ENCODE results near the gene BCLAF1. TPM values are rescaled to one million over a fixed set of nuclear protein-coding genes. Genes with fewer than 3 reads are reported as not detected.
A peak's percentile ranks its signal among the peaks of the same experiment; 100 is the strongest.

Gene BCLAF1
- total RNA-seq, 1 donor from 2014 or later: 242 TPM

DNA sequence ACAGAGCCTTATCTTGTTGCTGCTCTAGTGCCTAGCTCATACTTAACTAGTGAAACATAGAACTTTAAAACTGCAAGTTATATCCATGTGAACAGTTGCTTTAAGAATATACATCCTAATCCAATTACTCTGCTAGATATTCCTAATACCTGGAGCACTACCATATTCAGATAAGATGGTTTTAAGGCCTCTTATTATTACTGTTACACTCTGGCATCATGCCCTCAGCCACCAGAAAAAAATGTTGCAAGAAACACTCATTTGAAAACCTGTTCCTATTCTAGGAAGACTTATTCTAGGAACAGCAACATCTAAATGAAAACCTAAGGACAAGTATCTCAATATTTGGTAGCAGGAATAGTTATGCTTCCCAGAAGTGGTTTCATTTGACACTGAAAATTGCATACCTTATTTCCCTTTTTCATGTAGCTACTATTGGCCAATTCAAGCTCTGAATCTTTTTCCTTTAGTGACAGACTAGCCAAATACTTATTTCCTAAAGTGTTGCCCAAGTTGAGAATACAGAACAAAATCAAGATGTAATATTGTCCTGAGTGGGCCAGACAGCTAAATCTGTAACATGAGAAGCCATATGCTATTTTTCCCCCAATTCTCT is 34.7 kb downstream of the BCLAF1 start:
- DNase-seq (ENCODE audit: low spot score): no peak
- H3K4me3 Mint-ChIP-seq (ENCODE audit: low read depth): no peak overlapping the region

DNA sequence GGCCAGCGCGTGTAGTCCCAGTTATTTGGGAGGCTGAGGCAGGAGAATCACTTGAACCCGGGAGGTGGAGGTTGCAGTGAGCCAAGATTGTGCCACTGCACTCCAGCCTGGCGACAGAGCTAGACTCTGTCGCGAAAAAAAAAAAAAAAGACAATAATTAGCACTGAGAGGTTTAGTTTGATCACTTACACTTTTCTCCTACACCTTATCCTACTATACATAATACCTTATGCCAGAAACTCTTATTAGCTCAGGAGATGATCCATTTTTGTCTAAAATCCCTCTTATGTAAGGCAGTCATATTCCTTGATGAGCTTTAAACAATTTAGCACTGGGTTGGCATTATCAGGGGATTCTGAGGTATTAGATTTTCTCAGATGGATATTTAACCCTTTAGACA is 35.9 kb downstream of the BCLAF1 start:
- H3K4me3 Mint-ChIP-seq (ENCODE audit: low read depth): no peak overlapping the region
- no peaks in the 10 kb centered on the region for H3K27me3 Mint-ChIP-seq (ENCODE audit: low read depth)
- H3K27ac Mint-ChIP-seq: no peak overlapping the region
- peaks cover 38% of the 10 kb centered on the region for H3K4me1 Mint-ChIP-seq (ENCODE audit: low read depth)
- intact Hi-C loops (cut with micrococcal nuclease): loop anchor here (2.0 to 10.0 kb wide), 2 partner anchors 17 to 759 kb away; partner anchors contain the start of gene AHI1
- peaks cover 44% of the 10 kb centered on the region for H3K36me3 Mint-ChIP-seq (ENCODE audit: low read depth)
- no peak for DNase-seq (ENCODE audit: low spot score)
- H3K9me3 Mint-ChIP-seq: no peaks in the 10 kb centered on the region

More for the DNA sequence above, 34.7 kb downstream of the BCLAF1 start:
- Mint-ChIP-seq H3K27me3 (ENCODE audit: low read depth) (no peaks in the 10 kb centered on the region), H3K9me3 (no peaks in the 10 kb centered on the region), H3K4me1 (ENCODE audit: low read depth) (peaks cover 28% of the 10 kb centered on the region), H3K36me3 (ENCODE audit: low read depth) (peaks cover 45% of the 10 kb centered on the region), H3K27ac (no peak overlapping the region)
- intact Hi-C loops (cut with micrococcal nuclease): loop anchor here (2.0 to 10.0 kb wide), 2 partner anchors 16 to 760 kb away; partner anchors contain the start of gene AHI1

DNA sequence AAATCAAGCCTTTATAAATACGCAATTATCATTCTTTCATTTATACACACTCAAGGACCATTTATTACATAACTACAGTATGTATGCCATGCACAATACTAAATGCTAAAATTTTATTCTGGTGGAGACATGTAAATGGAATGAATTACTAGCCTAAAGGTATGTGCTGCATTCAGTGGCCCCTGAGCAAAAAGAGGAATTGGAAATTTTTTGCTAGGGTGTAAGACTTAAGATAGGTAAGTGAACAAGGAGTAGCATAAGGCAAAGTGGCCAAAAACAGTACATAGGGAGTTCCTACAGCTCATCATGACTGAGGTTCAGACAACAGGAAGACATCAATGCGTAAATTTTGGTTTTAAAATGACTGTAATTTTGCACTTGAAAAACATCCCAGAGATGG is 37.2 kb downstream of the BCLAF1 start:
- H3K9me3 Mint-ChIP-seq: no peaks in the 10 kb centered on the region
- peaks cover 50% of the 10 kb centered on the region for H3K4me1 Mint-ChIP-seq (ENCODE audit: low read depth)
- DNase-seq (ENCODE audit: low spot score): no peak
- intact Hi-C loops (cut with micrococcal nuclease): loop anchor here (10.0 kb wide), 1 partner anchor 758 kb away; the partner anchor contains the start of gene AHI1
- no peaks in the 10 kb centered on the region for H3K27me3 Mint-ChIP-seq (ENCODE audit: low read depth)
- no peak overlapping the region for H3K4me3 Mint-ChIP-seq (ENCODE audit: low read depth)
- no peak overlapping the region for H3K27ac Mint-ChIP-seq
- H3K36me3 Mint-ChIP-seq (ENCODE audit: low read depth): peaks cover 48% of the 10 kb centered on the region

DNA sequence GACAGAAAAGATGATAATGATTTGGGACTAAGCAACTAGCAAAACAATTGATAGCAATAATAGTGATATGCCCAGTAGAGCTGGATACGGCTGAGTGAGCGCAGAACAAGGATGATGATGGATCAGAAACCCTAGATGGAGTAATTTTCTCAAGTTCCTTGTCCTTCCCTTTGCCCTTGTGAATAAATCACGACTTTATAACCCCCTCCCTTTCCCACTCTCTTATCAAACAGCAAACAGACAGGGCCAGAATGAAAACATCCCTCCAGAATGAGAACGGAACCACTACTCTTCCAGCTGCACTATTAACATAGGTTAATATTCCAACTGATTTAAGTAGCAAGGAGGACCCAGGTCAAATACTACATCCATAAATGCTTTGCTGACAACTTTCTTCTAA is 38.3 kb downstream of the BCLAF1 start:
- peaks cover 55% of the 10 kb centered on the region for H3K36me3 Mint-ChIP-seq (ENCODE audit: low read depth)
- DNase-seq (ENCODE audit: low spot score): no peak
- peak overlapping the region; percentile 10 for H3K27ac Mint-ChIP-seq
- H3K9me3 Mint-ChIP-seq: no peaks in the 10 kb centered on the region
- intact Hi-C loops (cut with micrococcal nuclease): loop anchor here (10.0 kb wide), 1 partner anchor 757 kb away; the partner anchor contains the start of gene AHI1
- peak overlapping the region; percentile 94 for H3K4me3 Mint-ChIP-seq (ENCODE audit: low read depth)
- peaks cover 54% of the 10 kb centered on the region for H3K4me1 Mint-ChIP-seq (ENCODE audit: low read depth)
- no peaks in the 10 kb centered on the region for H3K27me3 Mint-ChIP-seq (ENCODE audit: low read depth)

DNA sequence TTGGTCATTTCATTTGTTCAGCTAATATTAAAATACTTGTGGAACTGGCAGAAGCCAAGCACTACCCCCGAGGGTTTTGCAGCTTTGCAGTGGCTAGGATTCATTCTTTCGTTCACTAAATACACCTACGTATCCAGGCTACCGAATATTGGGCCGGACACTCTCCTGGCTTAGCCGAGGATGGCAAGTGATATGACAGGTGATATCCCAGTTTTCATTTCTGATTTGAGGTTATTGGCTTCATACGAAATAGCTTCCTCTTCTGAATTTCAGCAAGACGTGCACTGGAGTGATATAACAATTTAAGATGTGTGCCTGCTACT is 39.0 kb downstream of the BCLAF1 start:
- Mint-ChIP-seq H3K36me3 (ENCODE audit: low read depth) (peaks cover 59% of the 10 kb centered on the region), H3K4me1 (ENCODE audit: low read depth) (peaks cover 53% of the 10 kb centered on the region), H3K4me3 (ENCODE audit: low read depth) (peak overlapping the region; percentile 94), H3K27ac (peak overlapping the region; percentile 91), H3K9me3 (no peaks in the 10 kb centered on the region), H3K27me3 (ENCODE audit: low read depth) (no peaks in the 10 kb centered on the region)
- intact Hi-C loops (cut with micrococcal nuclease): loop anchor here (1.0 to 10.0 kb wide), 3 partner anchors 39 to 756 kb away; partner anchors contain the start of genes AHI1 and BCLAF1
- no peak for DNase-seq (ENCODE audit: low spot score)

DNA sequence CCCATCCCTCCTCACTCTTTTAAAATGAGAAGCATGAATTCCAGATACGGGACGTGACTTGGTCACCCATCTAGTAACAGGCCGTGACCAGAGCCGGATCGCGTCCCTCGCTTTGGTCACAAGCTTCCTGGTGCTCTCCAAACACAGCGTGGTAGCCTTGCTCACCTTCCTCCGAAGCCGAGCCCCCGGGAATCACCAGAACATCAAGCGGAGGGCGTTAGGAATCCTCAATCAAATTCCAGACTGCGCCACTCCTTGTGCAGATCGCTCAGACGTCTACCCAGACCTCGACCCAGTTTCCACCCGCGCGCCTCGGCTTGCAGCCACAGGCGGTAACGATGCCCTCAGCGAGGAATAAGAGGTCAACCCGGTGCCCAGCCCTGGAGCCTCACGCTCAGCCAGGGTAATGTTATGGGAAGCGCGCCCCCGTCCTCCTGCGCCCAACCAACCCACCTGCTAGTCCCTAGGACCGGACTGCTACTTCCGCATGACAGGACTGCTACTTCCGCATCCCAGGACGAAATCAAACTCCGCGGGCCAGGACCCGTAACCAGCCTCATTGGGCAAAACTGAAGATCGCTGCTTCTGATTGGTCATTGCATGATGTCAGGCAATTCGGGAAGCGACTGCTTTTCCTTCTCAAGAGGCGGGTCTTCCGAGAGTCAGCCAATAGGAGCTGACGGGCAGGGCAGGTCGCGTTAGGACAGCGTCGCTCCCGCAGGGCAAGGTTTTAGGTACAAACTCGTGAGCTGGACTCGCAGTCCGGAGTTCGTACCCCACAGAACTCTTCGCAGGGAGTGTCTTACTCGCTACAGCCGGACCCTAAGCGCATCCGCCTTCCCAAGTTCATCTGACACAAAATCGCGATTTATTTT is 39.6 kb downstream of the BCLAF1 start, which contains the start of gene MTFR2:
MTFR2 (minus strand) TSS at position 501 of the 875 bp plus-strand sequence. CDS start 1,212 bp downstream, outside the sequence.
- Mint-ChIP-seq H3K27me3 (ENCODE audit: low read depth) (no peaks in the 10 kb centered on the region), H3K9me3 (no peaks in the 10 kb centered on the region), H3K36me3 (ENCODE audit: low read depth) (peaks cover 53% of the 10 kb centered on the region), H3K4me3 (ENCODE audit: low read depth) (peak within 1 kb of the TSS; percentile 94), H3K4me1 (ENCODE audit: low read depth) (peaks cover 51% of the 10 kb centered on the region), H3K27ac (peak within 1 kb of the TSS; percentile 91)
- intact Hi-C loops (cut with micrococcal nuclease): loop anchor here (1.0 to 10.0 kb wide), 3 partner anchors 39 to 755 kb away; partner anchors contain the start of genes AHI1 and BCLAF1
- peak; percentile 95 for DNase-seq (ENCODE audit: low spot score)

DNA sequence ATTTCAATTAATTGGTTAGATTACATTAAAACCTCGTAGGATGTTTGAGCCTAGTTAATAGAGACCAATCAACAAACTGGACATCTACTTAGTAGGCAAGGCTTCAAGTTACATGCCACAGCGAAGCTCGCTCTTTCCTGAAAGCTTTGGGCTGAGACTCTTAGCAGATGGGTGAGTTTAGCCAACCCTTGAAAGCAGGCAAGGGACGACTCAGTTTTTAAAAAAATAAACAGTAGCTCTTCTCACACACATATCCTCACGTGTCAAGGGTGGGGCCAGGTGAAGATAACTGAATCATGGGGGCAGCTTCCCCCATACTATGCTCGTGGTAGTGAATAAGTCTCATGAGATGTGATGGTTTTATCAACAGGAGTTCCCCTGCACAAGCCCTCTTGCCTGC is 40.3 kb downstream of the BCLAF1 start:
- intact Hi-C loops (cut with micrococcal nuclease): no loop called here
- peaks cover 48% of the 10 kb centered on the region for H3K4me1 Mint-ChIP-seq (ENCODE audit: low read depth)
- no peaks in the 10 kb centered on the region for H3K27me3 Mint-ChIP-seq (ENCODE audit: low read depth)
- H3K27ac Mint-ChIP-seq: peak overlapping the region; percentile 91
- H3K4me3 Mint-ChIP-seq (ENCODE audit: low read depth): peak overlapping the region; percentile 94
- H3K36me3 Mint-ChIP-seq (ENCODE audit: low read depth): peaks cover 50% of the 10 kb centered on the region
- no peak for DNase-seq (ENCODE audit: low spot score)
- H3K9me3 Mint-ChIP-seq: no peaks in the 10 kb centered on the region

DNA sequence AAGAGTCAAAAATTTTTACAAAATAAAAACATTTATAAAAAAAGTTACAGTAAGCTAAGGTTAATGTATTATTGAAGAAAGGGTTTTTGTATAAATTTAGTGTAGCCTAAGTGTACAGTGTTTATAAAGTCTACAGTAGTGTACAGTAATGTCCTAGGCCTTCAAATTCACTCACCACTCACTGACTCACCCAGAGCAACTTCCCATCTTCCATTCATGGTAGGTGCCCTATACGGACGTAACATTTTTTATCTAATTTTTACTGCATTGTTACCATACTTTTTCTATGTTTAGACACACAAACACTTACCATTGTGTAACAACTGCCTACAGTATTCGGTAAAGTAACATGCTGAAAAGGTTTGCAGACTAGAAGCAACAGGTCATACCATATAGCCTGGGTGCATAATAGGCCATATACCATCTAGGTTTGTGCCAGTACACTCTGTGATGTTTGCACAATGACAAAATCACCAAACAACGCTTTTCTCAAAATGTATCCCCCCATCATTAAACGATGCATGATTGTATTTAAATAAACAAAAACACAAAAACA is 45.5 kb downstream of the BCLAF1 start:
- H3K36me3 Mint-ChIP-seq (ENCODE audit: low read depth): peaks cover 67% of the 10 kb centered on the region
- DNase-seq (ENCODE audit: low spot score): no peak
- intact Hi-C loops (cut with micrococcal nuclease): no loop called here
- no peak overlapping the region for H3K4me3 Mint-ChIP-seq (ENCODE audit: low read depth)
- H3K27ac Mint-ChIP-seq: no peak overlapping the region
- H3K27me3 Mint-ChIP-seq (ENCODE audit: low read depth): no peaks in the 10 kb centered on the region
- no peaks in the 10 kb centered on the region for H3K9me3 Mint-ChIP-seq
- peaks cover 24% of the 10 kb centered on the region for H3K4me1 Mint-ChIP-seq (ENCODE audit: low read depth)

DNA sequence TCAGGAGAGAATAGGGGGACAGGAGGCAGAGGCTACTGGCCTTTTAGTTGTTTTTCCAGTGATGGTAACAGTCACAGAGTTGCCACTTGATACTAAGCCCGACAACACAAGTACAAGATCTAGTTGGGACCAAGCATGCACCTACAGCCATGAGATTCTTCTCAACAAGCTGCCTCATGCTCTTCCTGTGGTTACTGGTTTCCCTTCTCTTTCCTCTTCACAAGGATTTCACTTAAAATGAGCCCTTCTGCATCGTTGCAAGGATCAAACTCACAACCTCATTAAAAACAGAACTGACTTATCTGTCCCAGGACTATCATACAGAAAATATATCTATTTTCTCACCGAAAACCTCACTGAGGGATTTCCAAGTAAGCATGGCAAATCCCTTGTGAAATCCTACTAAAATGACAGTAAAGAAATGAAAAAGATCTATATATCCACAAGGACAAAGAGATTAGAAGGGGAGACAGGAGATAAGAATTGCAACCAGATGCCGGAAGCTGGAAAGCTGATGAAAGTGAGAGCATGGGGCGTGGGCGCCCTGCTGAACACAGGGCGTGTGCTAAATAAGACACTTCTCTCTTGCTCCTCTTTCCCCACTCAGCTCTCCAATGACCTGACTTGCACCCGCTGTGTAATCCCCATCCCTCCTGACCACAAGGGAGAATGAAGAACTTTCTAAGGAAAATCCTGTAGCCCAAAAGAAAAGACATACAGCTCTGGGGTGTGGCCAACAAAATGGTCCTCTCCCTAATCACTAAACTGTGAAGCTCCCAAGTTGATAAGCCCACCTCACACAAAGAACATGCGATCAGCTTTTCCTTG is 53.0 kb downstream of the BCLAF1 start:
- Mint-ChIP-seq H3K4me3 (ENCODE audit: low read depth) (peak overlapping the region; percentile 4), H3K9me3 (no peaks in the 10 kb centered on the region), H3K27ac (peak overlapping the region; percentile 21), H3K36me3 (ENCODE audit: low read depth) (peaks cover 57% of the 10 kb centered on the region), H3K4me1 (ENCODE audit: low read depth) (peaks cover 21% of the 10 kb centered on the region), H3K27me3 (ENCODE audit: low read depth) (no peaks in the 10 kb centered on the region)
- no peak for DNase-seq (ENCODE audit: low spot score)
- intact Hi-C loops (cut with micrococcal nuclease): no loop called here

DNA sequence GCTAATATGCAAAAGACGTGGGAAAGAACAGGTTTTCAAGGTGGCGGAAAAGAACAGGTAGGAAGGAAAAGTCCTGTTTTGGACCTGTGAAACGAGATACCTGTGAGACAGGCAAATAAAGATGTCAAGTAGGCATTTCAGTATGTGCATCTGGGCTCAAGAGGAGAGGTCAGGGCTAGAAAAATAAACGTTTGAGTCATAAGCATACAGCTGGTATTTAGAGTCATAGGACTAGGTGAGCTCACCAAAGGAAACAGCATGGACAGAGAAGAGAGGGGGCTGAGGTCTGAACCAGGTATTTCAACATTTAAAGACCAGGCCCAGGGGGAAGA is 54.4 kb downstream of the BCLAF1 start:
- DNase-seq (ENCODE audit: low spot score): no peak
- H3K4me3 Mint-ChIP-seq (ENCODE audit: low read depth): no peak overlapping the region
- H3K27ac Mint-ChIP-seq: peak overlapping the region; percentile 20
- H3K36me3 Mint-ChIP-seq (ENCODE audit: low read depth): peaks cover 59% of the 10 kb centered on the region
- peaks cover 28% of the 10 kb centered on the region for H3K4me1 Mint-ChIP-seq (ENCODE audit: low read depth)
- H3K27me3 Mint-ChIP-seq (ENCODE audit: low read depth): no peaks in the 10 kb centered on the region
- H3K9me3 Mint-ChIP-seq: no peaks in the 10 kb centered on the region
- intact Hi-C loops (cut with micrococcal nuclease): no loop called here

DNA sequence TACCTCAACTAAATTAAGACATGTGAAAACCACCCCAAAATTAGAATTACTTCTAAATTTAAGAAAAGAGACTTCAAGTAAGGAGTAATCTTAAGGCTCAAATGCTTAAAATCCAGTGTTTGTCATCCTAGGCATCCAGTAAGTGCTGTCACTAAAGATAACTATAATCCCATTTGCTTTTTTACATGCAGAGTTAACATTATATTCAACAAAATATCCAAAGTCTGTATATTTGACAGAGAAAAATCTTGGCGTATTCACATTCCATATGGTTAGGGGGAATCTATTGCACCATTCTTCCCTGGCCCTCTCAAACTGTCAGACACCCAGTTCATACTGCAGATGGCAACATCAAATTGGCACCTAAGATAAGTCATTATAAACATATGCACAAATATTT is 56.9 kb downstream of the BCLAF1 start:
- H3K27me3 Mint-ChIP-seq (ENCODE audit: low read depth): no peaks in the 10 kb centered on the region
- H3K9me3 Mint-ChIP-seq: no peaks in the 10 kb centered on the region
- H3K27ac Mint-ChIP-seq: no peak overlapping the region
- no peak for DNase-seq (ENCODE audit: low spot score)
- H3K36me3 Mint-ChIP-seq (ENCODE audit: low read depth): peaks cover 51% of the 10 kb centered on the region
- H3K4me1 Mint-ChIP-seq (ENCODE audit: low read depth): peaks cover 26% of the 10 kb centered on the region
- intact Hi-C loops (cut with micrococcal nuclease): no loop called here
- H3K4me3 Mint-ChIP-seq (ENCODE audit: low read depth): no peak overlapping the region

DNA sequence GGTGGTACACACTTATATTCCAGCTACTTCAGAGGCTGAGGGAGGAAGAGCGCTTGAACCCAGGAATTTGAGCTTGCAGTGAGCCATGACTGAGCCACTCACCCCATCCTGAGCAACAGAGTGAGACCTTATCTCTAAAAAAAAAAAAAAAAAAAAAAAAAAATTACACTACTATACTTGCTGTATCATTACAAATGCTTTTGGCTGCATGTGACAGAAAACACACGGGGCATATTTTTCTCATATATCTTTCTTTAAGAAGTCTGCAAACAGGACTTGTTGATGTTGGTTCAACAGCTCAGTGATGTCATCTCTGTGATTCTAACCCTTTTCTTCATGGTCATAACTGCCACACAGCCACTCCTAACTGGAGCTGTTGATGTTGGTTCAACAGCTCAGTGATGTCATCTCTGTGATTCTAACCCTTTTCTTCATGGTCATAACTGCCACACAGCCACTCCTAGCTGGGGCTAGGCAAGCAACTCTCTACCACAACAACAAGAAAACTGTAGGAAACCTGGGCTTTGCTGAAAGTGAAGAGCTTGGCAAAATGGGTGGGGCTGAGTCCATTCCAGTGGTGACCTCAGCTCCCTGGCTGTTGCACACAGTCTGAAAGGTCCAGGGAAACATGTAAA is 59.3 kb downstream of the BCLAF1 start:
- Mint-ChIP-seq H3K4me3 (ENCODE audit: low read depth) (no peak overlapping the region), H3K9me3 (peaks cover 7% of the 10 kb centered on the region), H3K27me3 (ENCODE audit: low read depth) (no peaks in the 10 kb centered on the region), H3K4me1 (ENCODE audit: low read depth) (peaks cover 27% of the 10 kb centered on the region), H3K36me3 (ENCODE audit: low read depth) (peaks cover 42% of the 10 kb centered on the region), H3K27ac (peak overlapping the region; percentile 15)
- intact Hi-C loops (cut with micrococcal nuclease): no loop called here
- no peak for DNase-seq (ENCODE audit: low spot score)

Data from activated T-helper 2 cell treated with anti-CD3 and anti-CD28 coated beads, Interferon-gamma antibody, Interleukin-2, Interleukin-4, amounts not matched to agents 10 μg/mL and 5 μg/mL and 100 μg/mL, durations not matched to agents 14 hours and 24 hours and 36 hours (primary cell).